ENCODE results near the gene CD19. TPM values are rescaled to one million over a fixed set of nuclear protein-coding genes. Genes with fewer than 3 reads are reported as not detected.

The CD19 gene
- total and polyA plus RNA-seq, 10 of the 15 experiments (the other 5 are each of a cell fraction or from before 2014, with no cell fraction given), result 1.2 to 125 (median 77.2) TPM

GRCh38 chr16:28930652-28931051 lies 1.1 kb upstream of the CD19 start:
- Histone ChIP-seq H3K27me3 (replicated peaks in 1 of 2; ENCODE audit: control insufficient read depth in 2 of 2, insufficient read depth in 2 of 2, low read length in 1 of 2) (no peaks in the 10 kb centered on the region), H3K4me3 (no peak overlapping the region), H3K9me3 (replicated peaks; ENCODE audit: control insufficient read depth, insufficient read depth, low read length) (no peaks in the 10 kb centered on the region), H4K20me1 (ENCODE audit: control insufficient read depth, insufficient read depth) (no peaks in the 10 kb centered on the region), H3K27ac (ENCODE audit: control insufficient read depth, insufficient read depth) (peak overlapping the region; percentile 92), H3K79me2 (ENCODE audit: control insufficient read depth, insufficient read depth, low read length) (peaks cover 21% of the 10 kb centered on the region), H3K4me2 (ENCODE audit: control insufficient read depth, insufficient read depth) (peak overlapping the region; percentile 95), H3K9ac (ENCODE audit: control insufficient read depth, insufficient read depth, low read length) (peak overlapping the region; percentile 17; the same call in 1 of the 2 replicates), H3K4me1 (ENCODE audit: control insufficient read depth, insufficient read depth, low read length) (peaks cover 16% of the 10 kb centered on the region), H2AFZ (ENCODE audit: control insufficient read depth, low read depth, low read length) (peak overlapping the region; percentile 40), H3K36me3 (ENCODE audit: control insufficient read depth in 2 of 2, insufficient read depth in 2 of 2, low read length in 1 of 2) (0 out of 4 replicates have a peak, but pooled peaks cover 0 to 3% of the 10 kb centered on the region in 2 experiments)
- BruUV-seq (replicated peaks), result no TSS peak
- in situ Hi-C loops (cut with MboI) (no loop called here), intact Hi-C loops (cut with micrococcal nuclease; ENCODE audit: unreplicated experiment) (loop anchor here (5.0 kb wide), 1 partner anchor 53 kb away; the partner anchor contains the start of gene ATP2A1)
- ATAC-seq, result peak; percentile 65
- 3% methylated on average over 3 of the region's 3 CpGs for WGBS (ENCODE audit: insufficient coverage, insufficient replicate concordance, low lambda C conversion rate, missing lambda C conversion rate)
- ChIA-PET SMC1A (ENCODE audit: uncharacterized antibody, unreplicated experiment) (interaction anchor here (0.6 to 4.2 kb wide), 3 partner anchors 13 to 912 kb away, joined by 3 to 52 read pairs (median 4); no protein-coding TSS in a partner anchor), CTCF (interaction anchor here (0.6 to 7.2 kb wide), 3 partner anchors 14 to 609 kb away, joined by 3 to 136 read pairs (median 8); partner anchors contain the start of gene SH2B1), POLR2A (interaction anchor here (0.5 kb wide), 1 partner anchor 37 kb away, joined by 4 read pairs; no protein-coding TSS in a partner anchor), RAD21 (ENCODE audit: unreplicated experiment) (interaction anchor here (1.5 to 4.5 kb wide), 5 partner anchors 13 to 107 kb away, joined by 4 to 46 read pairs (median 7); partner anchors contain the start of genes ATP2A1 and NFATC2IP)
- FAIRE-seq, result peak; percentile 41
- DNase-seq (ENCODE audit: low read depth, low spot score), result peak; percentile 86
- TF ChIP-seq NFYB (IDR thresholded peaks at IDR 0.05; ENCODE audit: insufficient read depth, low read depth, low read length) (no peak), YBX1 (IDR thresholded peaks at IDR 0.05) (peak; percentile 63; the same call in 1 of the 2 replicates), JUNB (IDR thresholded peaks at IDR 0.05) (no peak), TCF12 (IDR thresholded peaks at IDR 0.05; ENCODE audit: low read depth, low read length) (peak; percentile 83; the same call in 1 of the 2 replicates), HSF1 (IDR thresholded peaks at IDR 0.05; ENCODE audit: low read depth, low read length) (no peak), ATF7 (IDR thresholded peaks at IDR 0.05; ENCODE audit: low read depth) (peak; percentile 56), LARP7 (IDR thresholded peaks at IDR 0.05) (no peak), FOXK2 (IDR thresholded peaks at IDR 0.05) (no peak), CTCF (IDR thresholded peaks at IDR 0.05 in 2 of 3, conservative IDR thresholded peaks at IDR 0.05 in 1 of 3; ENCODE audit: control insufficient read depth in 2 of 3, extremely low read depth in 1 of 3, insufficient read depth in 1 of 3, low read depth in 3 of 3, low read length in 3 of 3) (no peak), EP300 (IDR thresholded peaks at IDR 0.05; ENCODE audit: borderline replicate concordance in 1 of 2, control insufficient read depth in 1 of 2, low read depth in 2 of 2, low read length in 2 of 2) (peak in 1 of 2 experiments; percentile 37; a peak in 1 of 4 replicates), ZNF207 (IDR thresholded peaks at IDR 0.05; ENCODE audit: borderline replicate concordance) (peak; percentile 20; the same call in 1 of the 2 replicates), BMI1 (IDR thresholded peaks at IDR 0.05; ENCODE audit: borderline replicate concordance) (0 out of 2 replicates have a peak, but pooled peaks have one; percentile 17), DPF2 (IDR thresholded peaks at IDR 0.05) (peak; percentile 73), SMAD5 (IDR thresholded peaks at IDR 0.05; ENCODE audit: low read depth) (no peak), YY1 (IDR thresholded peaks at IDR 0.05; ENCODE audit: low read depth, low read length) (no peak), BHLHE40 (IDR thresholded peaks at IDR 0.05; ENCODE audit: borderline replicate concordance in 1 of 2, low read depth in 2 of 2, low read length in 1 of 2) (peak in 1 of 2 experiments; percentile 32; a peak in 1 of 4 replicates), ZNF622 (IDR thresholded peaks at IDR 0.05) (no peak), MEF2B (IDR thresholded peaks at IDR 0.05; ENCODE audit: partially characterized antibody, poor library complexity, severe bottlenecking) (peak; percentile 99), SMAD1 (IDR thresholded peaks at IDR 0.05; ENCODE audit: low read depth, partially characterized antibody) (peak; percentile 50), IKZF2 (IDR thresholded peaks at IDR 0.05) (peak; percentile 84 to 85; a peak in 3 of 4 replicates)

All from GM12878 (cell line).